Transverse colon (tissue), 3 donors: Measurements from ENCODE around the gene KAT8.

Source experiments
- EP300 ChIP-seq: sonication (generic); formaldehyde crosslinking; IDR thresholded peaks from one replicate; pipeline ENCODE4 v1.6.1; 2017; ENCODE audit warnings: antibody characterized with exemption, low read depth
- TF ChIP-seq, protein P1 (sequence below), 5 experiments: fragments of 200-600 bp in 3 of 5; fragments of 450-650 bp in 2 of 5; sonication (generic) in 3 of 5; IDR thresholded peaks; 1 replicate in 2 of 5; 2 replicates in 3 of 5; pipeline ENCODE4 v1.5.1; 2016 to 2017; ENCODE audit warnings: antibody characterized with exemption in 5 of 5, inconsistent platforms in 3 of 5, mild to moderate bottlenecking in 2 of 5, moderate library complexity in 1 of 5

DNA sequence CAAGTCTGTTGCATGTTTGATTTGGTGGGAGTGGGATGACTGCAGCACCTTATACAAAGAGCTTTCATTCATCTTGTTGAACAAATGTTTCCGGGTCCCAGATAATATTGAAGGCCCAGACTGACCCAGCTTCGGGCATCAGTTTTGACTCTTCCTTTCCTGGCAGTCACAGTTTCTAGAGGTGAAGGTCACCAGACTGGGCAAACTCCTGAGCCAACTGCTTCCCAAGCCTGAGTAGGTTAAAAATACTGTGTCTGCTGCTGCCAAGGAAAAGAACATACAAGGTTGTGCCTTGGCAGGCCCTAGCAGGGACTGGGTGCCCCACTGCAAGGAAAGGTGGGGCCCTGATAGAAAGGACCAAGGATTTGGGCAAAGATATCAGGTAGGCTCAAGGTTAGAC, 4.8 kb upstream of the KAT8 start:
- TF ChIP-seq, protein P1, sequence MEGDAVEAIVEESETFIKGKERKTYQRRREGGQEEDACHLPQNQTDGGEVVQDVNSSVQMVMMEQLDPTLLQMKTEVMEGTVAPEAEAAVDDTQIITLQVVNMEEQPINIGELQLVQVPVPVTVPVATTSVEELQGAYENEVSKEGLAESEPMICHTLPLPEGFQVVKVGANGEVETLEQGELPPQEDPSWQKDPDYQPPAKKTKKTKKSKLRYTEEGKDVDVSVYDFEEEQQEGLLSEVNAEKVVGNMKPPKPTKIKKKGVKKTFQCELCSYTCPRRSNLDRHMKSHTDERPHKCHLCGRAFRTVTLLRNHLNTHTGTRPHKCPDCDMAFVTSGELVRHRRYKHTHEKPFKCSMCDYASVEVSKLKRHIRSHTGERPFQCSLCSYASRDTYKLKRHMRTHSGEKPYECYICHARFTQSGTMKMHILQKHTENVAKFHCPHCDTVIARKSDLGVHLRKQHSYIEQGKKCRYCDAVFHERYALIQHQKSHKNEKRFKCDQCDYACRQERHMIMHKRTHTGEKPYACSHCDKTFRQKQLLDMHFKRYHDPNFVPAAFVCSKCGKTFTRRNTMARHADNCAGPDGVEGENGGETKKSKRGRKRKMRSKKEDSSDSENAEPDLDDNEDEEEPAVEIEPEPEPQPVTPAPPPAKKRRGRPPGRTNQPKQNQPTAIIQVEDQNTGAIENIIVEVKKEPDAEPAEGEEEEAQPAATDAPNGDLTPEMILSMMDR (IDR thresholded peaks at IDR 0.05) = no peak
- no peak for TF ChIP-seq EP300
